ENCODE data around the gene BANF2. TPM values are rescaled to one million over a fixed set of nuclear protein-coding genes. Genes with fewer than 3 reads are reported as not detected.

Gene BANF2
- total and polyA plus RNA-seq, 11 donors, result not detected

- Histone ChIP-seq H3K4me1 (no peaks in the 10 kb centered on the region), H3K9me3 (peaks cover 0 to 20% (median under 1%) of the 10 kb centered on the region in 12 donors), H3K4me3 (no peak overlapping the region), H3K27ac (no peak overlapping the region), H3K27me3 (no peaks in the 10 kb centered on the region), H3K36me3 (no peaks in the 10 kb centered on the region)
- 70 to 85% (median 76%) methylated on average over 2 of the region's 2 CpGs for WGBS, 4 donors
- DNase-seq, result no peak
- TF ChIP-seq POLR2A (IDR thresholded peaks at IDR 0.05) (no peak), CTCF (IDR thresholded peaks at IDR 0.05) (no peak)
- intact Hi-C loops (cut with DNase I), result no loop called here
- ATAC-seq, result no peak
These were observed 8.0 kb upstream of the BANF2 start for GRCh38 chr20:17691758-17692157.

GRCh38 chr20:17693444-17694001, 6.2 kb upstream of the BANF2 start:
- TF ChIP-seq CTCF (IDR thresholded peaks at IDR 0.05), result no peak
- TF ChIP-seq POLR2A (IDR thresholded peaks at IDR 0.05), result no peak
- peaks cover 0 to 12% (median 0%) of the 10 kb centered on the region in 12 donors for H3K9me3 ChIP-seq
- no peak overlapping the region for H3K27ac ChIP-seq
- intact Hi-C loops (cut with DNase I), result no loop called here
- ATAC-seq (no peak), DNase-seq (no peak)
- no peaks in the 10 kb centered on the region for H3K27me3 ChIP-seq
- WGBS, 4 donors, result 77 to 80% (median 79%) methylated on average over 18 of the region's 18 CpGs
- no peak overlapping the region for H3K4me3 ChIP-seq
- H3K4me1 ChIP-seq, result no peaks in the 10 kb centered on the region
- H3K36me3 ChIP-seq, result no peaks in the 10 kb centered on the region

GRCh38 chr20:17694767-17695166, 5.0 kb upstream of the BANF2 start:
- intact Hi-C loops (cut with DNase I), result no loop called here
- TF ChIP-seq POLR2A (IDR thresholded peaks at IDR 0.05) (no peak), CTCF (IDR thresholded peaks at IDR 0.05) (no peak)
- H3K4me3 ChIP-seq, result no peak overlapping the region
- H3K36me3 ChIP-seq, result no peaks in the 10 kb centered on the region
- no peak overlapping the region for H3K27ac ChIP-seq
- 70 to 81% (median 77%) methylated on average over 3 of the region's 3 CpGs for WGBS, 4 donors
- DNase-seq, result no peak
- H3K27me3 ChIP-seq, result no peaks in the 10 kb centered on the region
- ATAC-seq, result no peak
- no peaks in the 10 kb centered on the region for H3K4me1 ChIP-seq
- peaks cover 0 to 12% (median 0%) of the 10 kb centered on the region in 12 donors for H3K9me3 ChIP-seq

DNA sequence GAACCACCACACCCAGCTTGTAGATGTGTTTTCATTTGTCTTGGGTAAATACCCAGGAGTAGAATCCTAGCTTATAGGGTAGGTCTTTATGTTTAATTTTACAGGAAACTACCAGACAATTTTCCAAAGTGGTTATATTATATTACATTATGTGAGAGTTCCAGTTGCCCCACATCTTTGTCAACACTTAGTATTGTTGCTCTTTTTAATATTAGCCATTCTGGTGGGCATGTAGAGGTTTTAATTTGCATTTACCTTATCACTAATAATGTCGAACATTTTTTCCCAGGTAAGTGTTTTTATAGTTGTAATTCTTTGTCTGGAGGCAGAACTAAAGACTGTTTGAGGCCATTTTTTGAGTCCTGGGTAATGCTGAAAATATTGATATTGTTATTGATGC, 3.5 kb upstream of the BANF2 start:
- Histone ChIP-seq H3K27ac (no peak overlapping the region), H3K9me3 (peaks cover 0 to 6% (median 0%) of the 10 kb centered on the region in 12 donors), H3K36me3 (no peaks in the 10 kb centered on the region), H3K4me1 (no peaks in the 10 kb centered on the region), H3K27me3 (no peaks in the 10 kb centered on the region), H3K4me3 (no peak overlapping the region)
- intact Hi-C loops (cut with DNase I), result no loop called here
- no peak for ATAC-seq
- 95 to 100% (median 95%) methylated on average over 1 of the region's 1 CpG for WGBS, 4 donors
- DNase-seq, result no peak
- TF ChIP-seq POLR2A (IDR thresholded peaks at IDR 0.05), result no peak

- DNase-seq, result no peak
- Histone ChIP-seq H3K27me3 (no peaks in the 10 kb centered on the region), H3K4me3 (no peak overlapping the region), H3K9me3 (peaks cover 0 to 6% (median 0%) of the 10 kb centered on the region in 12 donors), H3K27ac (no peak overlapping the region), H3K36me3 (no peaks in the 10 kb centered on the region), H3K4me1 (no peaks in the 10 kb centered on the region)
- TF ChIP-seq CTCF (IDR thresholded peaks at IDR 0.05) (no peak), POLR2A (IDR thresholded peaks at IDR 0.05) (no peak)
- 77 to 93% (median 84%) methylated on average over 1 of the region's 1 CpG for WGBS, 4 donors
- ATAC-seq, result no peak
- intact Hi-C loops (cut with DNase I), result no loop called here
These were observed 2.6 kb upstream of the BANF2 start for GRCh38 chr20:17697171-17697570.

All from heart left ventricle (tissue), 16 donors.